Subcutaneous adipose tissue (tissue), 4 donors: ENCODE data around the gene SERPINE2. TPM values are rescaled to one million over a fixed set of nuclear protein-coding genes. Genes with fewer than 3 reads are reported as not detected.

Experiments used
- CTCF ChIP-seq: fragments of 450-650 bp; IDR thresholded peaks from one replicate; pipeline ENCODE4 v1.5.1; 2016; ENCODE audit warnings: low read depth, mild to moderate bottlenecking, control low read depth, antibody characterized with exemption, moderate library complexity
- total RNA-seq, 4 donors: library from RNA; depleted of rRNA; stranded (reverse); fragments of >200 nt; gene quantifications; one replicate each; pipeline ENCODE4 v1.1.0, GENCODE V29; 2016

The SERPINE2 gene
- total RNA-seq, 4 donors from 2014 or later: 3.3 to 8.3 (median 4.7) TPM

GRCh38 chr2:223949241-223949840 lies 89.7 kb downstream of the SERPINE2 start:
- TF ChIP-seq CTCF: no peak

DNA sequence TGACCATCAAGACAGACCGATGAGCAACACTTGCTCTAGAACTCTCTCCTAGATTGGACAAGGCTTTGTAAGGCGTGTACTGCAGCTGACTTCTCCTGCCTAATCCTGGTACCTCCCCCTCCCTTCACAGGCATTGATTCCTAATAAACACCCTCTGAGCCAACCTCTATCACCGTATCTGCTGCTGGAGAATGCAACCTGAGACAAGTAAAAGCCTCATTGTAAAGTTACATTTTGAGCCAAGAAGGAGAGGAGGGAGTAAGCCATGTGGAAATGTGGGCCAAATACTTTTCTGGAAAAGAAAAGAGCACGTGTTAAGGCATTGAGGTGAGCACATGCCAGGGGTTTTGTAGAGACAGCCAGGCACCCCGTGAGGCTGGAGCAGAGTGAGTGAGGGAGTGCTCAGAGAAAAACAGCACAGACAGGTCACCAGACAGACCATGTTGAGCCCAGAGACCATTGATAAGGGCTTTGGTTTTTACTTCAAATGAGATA lies 91.3 kb downstream of the SERPINE2 start:
- no peak for TF ChIP-seq CTCF

GRCh38 chr2:223945755-223946154 lies 93.3 kb downstream of the SERPINE2 start:
- TF ChIP-seq CTCF: no peak

GRCh38 chr2:223944703-223945531 lies 94.2 kb downstream of the SERPINE2 start, which contains the start of gene WDFY1:
TSS of gene WDFY1 (minus strand) at chr2:223945335. CDS start at chr2:223945284, 51 bp downstream.
- TF ChIP-seq CTCF: no peak

DNA sequence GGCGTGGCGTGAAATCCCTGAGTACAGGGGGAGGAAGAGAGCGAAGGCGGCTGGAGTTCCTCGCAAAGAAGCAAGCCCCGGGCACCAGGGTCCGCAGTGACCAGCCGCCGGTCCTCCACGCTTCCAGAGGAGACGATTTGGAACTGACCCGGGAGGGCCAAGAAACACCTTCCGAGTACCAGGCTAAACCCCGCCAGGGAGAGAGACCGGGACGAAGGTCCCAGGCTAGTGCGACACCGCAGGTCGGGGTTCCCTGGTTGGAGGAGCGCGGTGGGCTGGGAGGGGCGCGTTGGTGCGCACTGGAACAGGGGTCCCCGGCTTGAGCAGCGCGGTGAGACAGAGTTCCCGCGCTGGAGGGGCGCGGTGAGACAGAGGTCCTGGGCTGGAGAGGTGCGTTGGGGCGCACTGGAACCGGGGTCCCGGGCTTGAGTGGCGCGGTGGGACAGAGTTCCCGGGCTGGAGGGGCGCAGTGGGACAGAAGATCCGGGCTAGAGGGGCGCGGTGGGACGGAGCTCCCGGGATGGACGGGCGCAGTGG lies 94.9 kb downstream of the SERPINE2 start:
- no peak for TF ChIP-seq CTCF

DNA sequence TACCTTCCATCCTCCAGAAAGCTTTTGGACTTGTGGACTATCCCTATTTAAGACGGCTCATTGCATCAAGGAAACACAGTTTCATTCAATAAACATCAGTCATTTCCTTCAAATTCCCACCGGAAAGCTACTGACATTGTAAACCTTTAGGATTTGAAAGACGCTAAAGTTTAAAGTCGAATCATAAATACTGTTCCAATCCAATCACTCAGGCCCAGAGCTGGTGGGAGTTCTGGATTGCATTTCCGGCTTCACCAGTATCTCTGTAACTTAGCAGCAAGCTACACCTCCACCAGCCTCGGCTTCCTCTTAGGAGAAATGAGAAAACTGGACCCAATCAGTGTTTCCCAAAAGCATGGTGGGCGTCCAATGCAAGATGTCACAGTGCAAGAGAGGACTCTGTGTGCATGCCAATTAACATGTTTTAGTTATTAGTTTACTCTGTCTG lies 95.5 kb downstream of the SERPINE2 start:
- TF ChIP-seq CTCF: no peak

GRCh38 chr2:223943135-223943534 lies 96.0 kb downstream of the SERPINE2 start:
- TF ChIP-seq CTCF: no peak
